HepG2 (cell line): Measurements from ENCODE around the gene VTN. TPM values are rescaled to one million over a fixed set of nuclear protein-coding genes. Genes with fewer than 3 reads are reported as not detected.

Source experiments
- AFF4 ChIP-seq: sonication (generic); formaldehyde crosslinking; IDR thresholded peaks from 2 replicates; pipeline ENCODE4 v1.4.0; 2020; ENCODE audit warnings: missing genetic modification reagents
- ATF2 ChIP-seq: sonication (generic); formaldehyde crosslinking; IDR thresholded peaks from 2 replicates; pipeline ENCODE4 v1.4.0; 2020; ENCODE audit warnings: missing genetic modification reagents
- KMT2B ChIP-seq: IDR thresholded peaks from 2 replicates; pipeline ENCODE4 v1.6.1; 2016; ENCODE audit warnings: missing genetic modification reagents, missing compliant biosample characterization
- LCORL ChIP-seq, 2 experiments: fragments of 450-650 bp in 1 of 2; sonication (generic) in 1 of 2; formaldehyde crosslinking in 1 of 2; IDR thresholded peaks; 2 replicates each; pipeline versions ENCODE4 v1.5.0 to v1.6.1; 2017 to 2020; ENCODE audit warnings: antibody characterized with exemption in 1 of 2, missing genetic modification reagents in 1 of 2
- SAP130 ChIP-seq: IDR thresholded peaks from 2 replicates; pipeline ENCODE4 v1.6.1; 2016; ENCODE audit warnings: low read depth
- THYN1 ChIP-seq: sonication (generic); formaldehyde crosslinking; IDR thresholded peaks from 2 replicates; pipeline ENCODE4 v1.8.1; 2023; ENCODE audit warnings: low read depth, mild to moderate bottlenecking, moderate library complexity, missing genetic modification reagents, borderline replicate concordance
- ZFP36L2 ChIP-seq: sonication (generic); formaldehyde crosslinking; IDR thresholded peaks from 2 replicates; pipeline ENCODE4 v1.4.0; 2020; ENCODE audit warnings: missing genetic modification reagents
- ZNF296 ChIP-seq: sonication (generic); formaldehyde crosslinking; conservative IDR thresholded peaks from 2 replicates; pipeline ENCODE4 v1.5.0; 2020; ENCODE audit warnings: mild to moderate bottlenecking, missing genetic modification reagents
- ZNF44 ChIP-seq: sonication (generic); formaldehyde crosslinking; IDR thresholded peaks from 2 replicates; pipeline ENCODE4 v1.5.1; 2020; ENCODE audit warnings: mild to moderate bottlenecking, missing genetic modification reagents
- ZNF569 ChIP-seq: sonication (generic); formaldehyde crosslinking; IDR thresholded peaks from 2 replicates; pipeline ENCODE4 v1.5.0; 2020; ENCODE audit warnings: mild to moderate bottlenecking, missing genetic modification reagents, moderate library complexity, borderline replicate concordance
- ZNF646 ChIP-seq: sonication (generic); formaldehyde crosslinking; IDR thresholded peaks from 2 replicates; pipeline ENCODE4 v1.9.0; 2021; ENCODE audit warnings: mild to moderate bottlenecking, missing genetic modification reagents
- ZNF772 ChIP-seq: sonication (generic); formaldehyde crosslinking; IDR thresholded peaks from 2 replicates; pipeline ENCODE4 v1.5.0; 2020; ENCODE audit warnings: mild to moderate bottlenecking, missing genetic modification reagents
- polyA plus RNA-seq, 8 experiments: library from polyadenylated mRNA; depleted of rRNA in 3 of 8; stranded (reverse) in 7 of 8; unstranded in 1 of 8; fragments of >200 nt; fragmentation: Illumina TruSeq in 4 of 8; extraction: Trizol in 4 of 8; gene quantifications; 2 replicates each; pipeline versions ENCODE4 v1.2.1 to v1.2.3, GENCODE V29; 2011 to 2016; ENCODE audit warnings: low read depth in 4 of 8, missing spikeins in 1 of 8, mixed read lengths in 1 of 8; ENCODE audit not compliant: insufficient read depth in 1 of 8
- total RNA-seq, 5 experiments: library from RNA; depleted of rRNA; stranded (reverse); fragments of >200 nt; fragmentation: Illumina TruSeq; extraction: Trizol; gene quantifications; 2 replicates each; pipeline ENCODE4 v1.2.3, GENCODE V29; 2016; ENCODE audit warnings: low read depth in 1 of 5

Gene VTN
- total and polyA plus RNA-seq, 2 of the 13 experiments (the other 11 are each of a cell fraction or from before 2014, with no cell fraction given): 108 to 131 TPM

- peak; percentile 83; the same call in 1 of the 2 replicates for TF ChIP-seq ATF2 (CRISPR knock-in tag)
- 0 out of 2 replicates have a peak, but pooled peaks have one; percentile 43 for TF ChIP-seq ZNF569 (CRISPR knock-in tag)
- peak; percentile 97 for TF ChIP-seq SAP130 (CRISPR knock-in tag)
- 0 out of 2 replicates have a peak, but pooled peaks have one; percentile 73 for TF ChIP-seq ZNF44
- peak; percentile 89 for TF ChIP-seq KMT2B
- TF ChIP-seq ZNF296 (CRISPR knock-in tag): no peak
- TF ChIP-seq AFF4 (CRISPR knock-in tag): no peak
- TF ChIP-seq THYN1: peak; percentile 95; the same call in 1 of the 2 replicates
- peak; percentile 65; the same call in 1 of the 2 replicates for TF ChIP-seq ZNF772
- TF ChIP-seq ZNF646: no peak
- no peak for TF ChIP-seq LCORL (IDR thresholded peaks at IDR 0.05)
- 0 out of 2 replicates have a peak, but pooled peaks have one; percentile 15 for TF ChIP-seq LCORL (CRISPR knock-in tag; IDR thresholded peaks at IDR 0.05)
- TF ChIP-seq ZFP36L2 (CRISPR knock-in tag): no peak
Observed at GRCh38 chr17:28357061-28357900, 12.8 kb downstream of the VTN start, which contains the start of gene POLDIP2 (continued).
